ENCODE measurements around the gene TBX18. TPM values are rescaled to one million over a fixed set of nuclear protein-coding genes. Genes with fewer than 3 reads are reported as not detected.
A peak's percentile ranks its signal among the peaks of the same experiment; 100 is the strongest.

Gene TBX18
- total RNA-seq, result 10 to 100 TPM in 2 of 4 donors, 1 to 10 TPM in 2; 1.6 to 19.3 (median 9.5) TPM

GRCh38 chr6:84764332-84765049, at the start of gene TBX18:
TSS of gene TBX18 (minus strand) at chr6:84764598. CDS start at chr6:84764181, 417 bp downstream.
- TF ChIP-seq EP300 (IDR thresholded peaks at IDR 0.05) (no peak), POLR2A (IDR thresholded peaks at IDR 0.05) (no peak), POLR2AphosphoS5 (IDR thresholded peaks at IDR 0.05) (no peak)
- TF ChIP-seq, protein P1, sequence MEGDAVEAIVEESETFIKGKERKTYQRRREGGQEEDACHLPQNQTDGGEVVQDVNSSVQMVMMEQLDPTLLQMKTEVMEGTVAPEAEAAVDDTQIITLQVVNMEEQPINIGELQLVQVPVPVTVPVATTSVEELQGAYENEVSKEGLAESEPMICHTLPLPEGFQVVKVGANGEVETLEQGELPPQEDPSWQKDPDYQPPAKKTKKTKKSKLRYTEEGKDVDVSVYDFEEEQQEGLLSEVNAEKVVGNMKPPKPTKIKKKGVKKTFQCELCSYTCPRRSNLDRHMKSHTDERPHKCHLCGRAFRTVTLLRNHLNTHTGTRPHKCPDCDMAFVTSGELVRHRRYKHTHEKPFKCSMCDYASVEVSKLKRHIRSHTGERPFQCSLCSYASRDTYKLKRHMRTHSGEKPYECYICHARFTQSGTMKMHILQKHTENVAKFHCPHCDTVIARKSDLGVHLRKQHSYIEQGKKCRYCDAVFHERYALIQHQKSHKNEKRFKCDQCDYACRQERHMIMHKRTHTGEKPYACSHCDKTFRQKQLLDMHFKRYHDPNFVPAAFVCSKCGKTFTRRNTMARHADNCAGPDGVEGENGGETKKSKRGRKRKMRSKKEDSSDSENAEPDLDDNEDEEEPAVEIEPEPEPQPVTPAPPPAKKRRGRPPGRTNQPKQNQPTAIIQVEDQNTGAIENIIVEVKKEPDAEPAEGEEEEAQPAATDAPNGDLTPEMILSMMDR (IDR thresholded peaks at IDR 0.05), result no peak
- WGBS, 2 donors (ENCODE audit: low coverage in 1 of 2), result 1 to 4% methylated on average over 14 to 19 of the region's 42 CpGs
- H3K9me3 ChIP-seq, result peaks cover 0 to 8% (median 0%) of the 10 kb centered on the region in 3 donors
- H3K4me1 ChIP-seq, result peaks cover 0 to 33% (median 0%) of the 10 kb centered on the region in 3 donors
- H3K4me3 ChIP-seq, result peak within 1 kb of the TSS; percentile 46 to 63
- H3K36me3 ChIP-seq, result no peaks in the 10 kb centered on the region
- ATAC-seq, result peak; percentile 94
- H3K27me3 ChIP-seq, result peaks cover 98% of the 10 kb centered on the region
- H3K27ac ChIP-seq, result peak within 1 kb of the TSS; percentile 70 to 98 (median 92)

DNA sequence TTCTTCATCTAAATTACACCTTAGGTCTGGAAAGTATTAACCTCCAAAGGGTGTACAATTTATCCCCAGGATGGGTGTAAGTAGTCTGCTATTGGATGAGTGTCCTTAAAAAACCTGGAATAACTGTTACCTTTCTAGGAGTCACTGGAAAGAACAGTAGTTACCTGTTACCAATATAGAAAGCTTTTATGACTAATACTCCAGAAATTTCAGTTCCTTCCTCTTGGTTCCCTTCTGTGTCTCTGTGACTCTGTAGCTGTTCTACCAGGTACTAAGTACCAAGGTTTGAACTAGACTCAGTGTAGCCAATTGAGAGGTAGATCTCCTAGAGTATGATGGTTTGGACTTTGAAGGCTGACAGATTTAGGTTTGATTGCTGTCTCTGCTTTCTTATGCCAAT, 47.0 kb upstream of the TBX18 start:
- no peaks in the 10 kb centered on the region for H3K27me3 ChIP-seq
- no peak for ATAC-seq
- H3K4me3 ChIP-seq, result no peak overlapping the region
- no peaks in the 10 kb centered on the region for H3K36me3 ChIP-seq
- no peaks in the 10 kb centered on the region for H3K4me1 ChIP-seq
- TF ChIP-seq, protein P1 (IDR thresholded peaks at IDR 0.05), result no peak
- TF ChIP-seq POLR2A (IDR thresholded peaks at IDR 0.05) (no peak), EP300 (IDR thresholded peaks at IDR 0.05) (no peak), POLR2AphosphoS5 (IDR thresholded peaks at IDR 0.05) (no peak)
- no peak overlapping the region for H3K27ac ChIP-seq
- H3K9me3 ChIP-seq, result peaks cover 0 to 2% (median 0%) of the 10 kb centered on the region in 3 donors

GRCh38 chr6:84809455-84809854, 45.1 kb upstream of the TBX18 start:
- Histone ChIP-seq H3K4me3 (no peak overlapping the region), H3K36me3 (no peaks in the 10 kb centered on the region), H3K27ac (no peak overlapping the region), H3K9me3 (peaks cover 0 to 2% (median 0%) of the 10 kb centered on the region in 3 donors), H3K4me1 (no peaks in the 10 kb centered on the region), H3K27me3 (no peaks in the 10 kb centered on the region)
- WGBS, 2 donors (ENCODE audit: low coverage in 1 of 2), result 11 to 38% methylated on average over 3 of the region's 4 CpGs
- TF ChIP-seq POLR2A (IDR thresholded peaks at IDR 0.05) (no peak), EP300 (IDR thresholded peaks at IDR 0.05) (no peak), POLR2AphosphoS5 (IDR thresholded peaks at IDR 0.05) (no peak)
- TF ChIP-seq, protein P1 (IDR thresholded peaks at IDR 0.05), result no peak
- ATAC-seq, result no peak

- no peak for ATAC-seq
These were observed 44.2 kb upstream of the TBX18 start for GRCh38 chr6:84808491-84809061.

More at GRCh38 chr6:84808491-84809061, 44.2 kb upstream of the TBX18 start:
- Histone ChIP-seq H3K36me3 (no peaks in the 10 kb centered on the region), H3K4me1 (no peaks in the 10 kb centered on the region), H3K27me3 (no peaks in the 10 kb centered on the region), H3K4me3 (no peak overlapping the region), H3K27ac (no peak overlapping the region), H3K9me3 (peaks cover 0 to 2% (median 0%) of the 10 kb centered on the region in 3 donors)
- WGBS, 2 donors (ENCODE audit: low coverage in 1 of 2), result 55 to 80% methylated on average over 6 of the region's 6 CpGs
- TF ChIP-seq EP300 (IDR thresholded peaks at IDR 0.05) (no peak), POLR2A (IDR thresholded peaks at IDR 0.05) (no peak), POLR2AphosphoS5 (IDR thresholded peaks at IDR 0.05) (no peak)
- TF ChIP-seq, protein P1 (IDR thresholded peaks at IDR 0.05), result no peak

All from gastroesophageal sphincter (tissue), 4 donors.